ENCODE measurements around the gene CHST15. TPM values are rescaled to one million over a fixed set of nuclear protein-coding genes. Genes with fewer than 3 reads are reported as not detected.
"Not testable (repeated sequence)": the region's sequence is repeated elsewhere in the genome, so short reads cannot be mapped to it uniquely, and the experiment has no call there.

CHST15 gene
- polyA plus RNA-seq, 1 donor from 2014 or later, result 0.79 TPM

GRCh38 chr10:124034576-124035305 is 58.7 kb downstream of the CHST15 start:
- not testable (repeated sequence) for H2AFZ ChIP-seq (ENCODE audit: low read depth, low read length); H3K27ac ChIP-seq (ENCODE audit: low read length); H3K79me2 ChIP-seq (replicated peaks; ENCODE audit: insufficient read depth, low read length); H3K36me3 ChIP-seq (ENCODE audit: insufficient read depth, low read length); H3K9ac ChIP-seq (ENCODE audit: low read length); H3K27me3 ChIP-seq (ENCODE audit: insufficient read depth, low read depth, low read length); H3K9me2 ChIP-seq (ENCODE audit: insufficient read depth, low read length); H3K4me3 ChIP-seq (ENCODE audit: low read length); H3F3A ChIP-seq (ENCODE audit: insufficient read depth, low read length, poor library complexity, severe bottlenecking); H4K20me1 ChIP-seq (ENCODE audit: insufficient read depth); H3K9me3 ChIP-seq (ENCODE audit: low read length); H3K4me2 ChIP-seq (ENCODE audit: low read length)

GRCh38 chr10:124033887-124034218 is 59.5 kb downstream of the CHST15 start:
- no peak for TF ChIP-seq TAF1 (IDR thresholded peaks at IDR 0.05; ENCODE audit: low read depth)
- H3K4me3 ChIP-seq (ENCODE audit: low read length), result no peak overlapping the region
- no peak overlapping the region for H3K9ac ChIP-seq (ENCODE audit: low read length)
- no peaks in the 10 kb centered on the region for H3K27me3 ChIP-seq (ENCODE audit: insufficient read depth, low read depth, low read length)
- no peaks in the 10 kb centered on the region for H4K20me1 ChIP-seq (ENCODE audit: insufficient read depth)
- no peaks in the 10 kb centered on the region for H3K79me2 ChIP-seq (replicated peaks; ENCODE audit: insufficient read depth, low read length)
- H3K9me3 ChIP-seq (ENCODE audit: low read length), result no peaks in the 10 kb centered on the region
- H2AFZ ChIP-seq (ENCODE audit: low read depth, low read length), result no peak overlapping the region
- H3K27ac ChIP-seq (ENCODE audit: low read length), result no peak overlapping the region
- no peaks in the 10 kb centered on the region for H3K36me3 ChIP-seq (ENCODE audit: insufficient read depth, low read length)
- no peak overlapping the region for H3K4me2 ChIP-seq (ENCODE audit: low read length)
- H3F3A ChIP-seq (ENCODE audit: insufficient read depth, low read length, poor library complexity, severe bottlenecking), result no peaks in the 10 kb centered on the region
- H3K9me2 ChIP-seq (ENCODE audit: insufficient read depth, low read length), result no peaks in the 10 kb centered on the region

- Histone ChIP-seq H2AFZ (ENCODE audit: low read depth, low read length) (no peak overlapping the region), H3K27ac (ENCODE audit: low read length) (no peak overlapping the region), H3K9me3 (ENCODE audit: low read length) (no peaks in the 10 kb centered on the region), H3K9me2 (ENCODE audit: insufficient read depth, low read length) (no peaks in the 10 kb centered on the region), H3K4me3 (ENCODE audit: low read length) (no peak overlapping the region), H3K79me2 (replicated peaks; ENCODE audit: insufficient read depth, low read length) (no peaks in the 10 kb centered on the region), H3K9ac (ENCODE audit: low read length) (no peak overlapping the region), H3F3A (ENCODE audit: insufficient read depth, low read length, poor library complexity, severe bottlenecking) (no peaks in the 10 kb centered on the region), H4K20me1 (ENCODE audit: insufficient read depth) (no peaks in the 10 kb centered on the region), H3K4me2 (ENCODE audit: low read length) (no peak overlapping the region), H3K27me3 (ENCODE audit: insufficient read depth, low read depth, low read length) (no peaks in the 10 kb centered on the region), H3K36me3 (ENCODE audit: insufficient read depth, low read length) (no peaks in the 10 kb centered on the region)
- TF ChIP-seq SMC3 (conservative IDR thresholded peaks at IDR 0.05; ENCODE audit: poor library complexity) (no peak), POLR2AphosphoS5 (IDR thresholded peaks at IDR 0.05) (no peak), RAD21 (conservative IDR thresholded peaks at IDR 0.05) (no peak), REST (IDR thresholded peaks at IDR 0.05; ENCODE audit: borderline replicate concordance) (no peak), CTCF (IDR thresholded peaks at IDR 0.05; ENCODE audit: poor library complexity, severe bottlenecking) (no peak), MXI1 (conservative IDR thresholded peaks at IDR 0.05; ENCODE audit: poor library complexity, severe bottlenecking) (no peak), TAF1 (IDR thresholded peaks at IDR 0.05; ENCODE audit: low read depth) (no peak), EP300 (conservative IDR thresholded peaks at IDR 0.05; ENCODE audit: poor library complexity, severe bottlenecking) (no peak), EZH2 (IDR thresholded peaks at IDR 0.05; ENCODE audit: borderline replicate concordance, insufficient read depth, low read length, poor library complexity, severe bottlenecking) (no peak)
Observed at GRCh38 chr10:124032971-124033886, 60.2 kb downstream of the CHST15 start.
